H1 (cell line): ENCODE results near the gene MGLL. TPM values are rescaled to one million over a fixed set of nuclear protein-coding genes. Genes with fewer than 3 reads are reported as not detected.

Experiments used
- CTCF ChIA-PET: fragments of 300-600 bp; sonication (Branson Sonifier 250); formaldehyde crosslinking; loops from one replicate; lab custom pipeline; 2021; ENCODE audit not compliant: partially characterized antibody; lab: Charles Lee
- POLR2A ChIA-PET: fragments of 300-600 bp; sonication (Branson Sonifier 250); formaldehyde crosslinking; loops from one replicate; lab custom pipeline; 2021; ENCODE audit warnings: inconsistent platforms; ENCODE audit not compliant: partially characterized antibody; lab: Charles Lee
- DNase-seq, 2 experiments: peaks; one replicate each; pipeline versions ENCODE4 v3.0.0 to v3.0.0-alpha.2; 2010 to 2022; ENCODE audit warnings: low spot score in 2 of 2, low read depth in 1 of 2, mixed read lengths in 1 of 2
- FAIRE-seq: peaks from 2 replicates; lab custom pipeline; 2011; peaks lifted over from hg19 to GRCh38; lab: Jason Lieb, UNC
- H2AFZ ChIP-seq: 2 replicates; pipeline ENCODE4 v1.8.1; 2012; ENCODE audit warnings: low read length, inconsistent platforms
- H2AK5ac ChIP-seq: 2 replicates; pipeline ENCODE4 v1.6.1; 2013; ENCODE audit warnings: low read depth, low read length
- H2BK120ac ChIP-seq: replicated peaks from 2 replicates; pipeline ENCODE3; 2013; ENCODE audit warnings: low read depth, low read length, inconsistent platforms
- H2BK12ac ChIP-seq: 2 replicates; pipeline ENCODE4 v1.6.1; 2013; ENCODE audit warnings: low read depth, low read length
- H2BK15ac ChIP-seq: 2 replicates; pipeline ENCODE4 v1.6.1; 2013; ENCODE audit warnings: low read length
- H2BK20ac ChIP-seq: 2 replicates; pipeline ENCODE4 v1.6.1; 2013; ENCODE audit warnings: low read length
- H2BK5ac ChIP-seq: 2 replicates; pipeline ENCODE4 v1.6.1; 2013; ENCODE audit warnings: low read depth, low read length
- H3K14ac ChIP-seq: 2 replicates; pipeline ENCODE4 v1.6.1; 2013; ENCODE audit warnings: inconsistent platforms; ENCODE audit not compliant: insufficient read length
- H3K18ac ChIP-seq: 2 replicates; pipeline ENCODE4 v1.6.1; 2013; ENCODE audit warnings: low read length; ENCODE audit errors: extremely low read depth
- H3K23ac ChIP-seq: 2 replicates; pipeline ENCODE4 v1.6.1; 2013; ENCODE audit warnings: inconsistent platforms; ENCODE audit not compliant: insufficient read length
- H3K23me2 ChIP-seq: 2 replicates; pipeline ENCODE4 v1.6.1; 2013; ENCODE audit warnings: low read depth, low read length
- H3K27ac ChIP-seq: 2 replicates; pipeline ENCODE4 v1.6.1; 2011; ENCODE audit warnings: low read depth, low read length, inconsistent platforms
- H3K27me3 ChIP-seq, 4 experiments: replicated peaks in 1 of 4; 1 replicate in 1 of 4; 2 replicates in 3 of 4; pipeline versions ENCODE4 v1.6.1 to v1.8.1; 2011 to 2013; ENCODE audit warnings: low read length in 3 of 4, mild to moderate bottlenecking in 3 of 4, inconsistent platforms in 2 of 4, mixed read lengths in 2 of 4, moderate library complexity in 1 of 4; ENCODE audit not compliant: control insufficient read depth in 3 of 4, insufficient read depth in 3 of 4; ENCODE audit errors: extremely low read depth in 1 of 4
- H3K36me3 ChIP-seq, 4 experiments: 2 replicates each; pipeline versions ENCODE4 v1.6.1 to v1.8.1; 2011 to 2013; ENCODE audit warnings: mild to moderate bottlenecking in 4 of 4, low read length in 3 of 4, moderate library complexity in 2 of 4, control low read depth in 1 of 4, inconsistent platforms in 1 of 4; ENCODE audit not compliant: insufficient read depth in 4 of 4, control insufficient read depth in 2 of 4
- H3K4ac ChIP-seq: replicated peaks from 2 replicates; pipeline ENCODE3; 2013; ENCODE audit warnings: low read length, low read depth, mixed read lengths, inconsistent platforms; ENCODE audit not compliant: insufficient read length
- H3K4me1 ChIP-seq, 4 experiments: replicated peaks in 1 of 4; 1 replicate in 1 of 4; 2 replicates in 3 of 4; pipeline versions ENCODE4 v1.6.1 to v1.8.1; 2011 to 2013; ENCODE audit warnings: low read length in 3 of 4, inconsistent platforms in 2 of 4, mixed read lengths in 1 of 4; ENCODE audit not compliant: insufficient read depth in 4 of 4, control insufficient read depth in 3 of 4
- H3K4me2 ChIP-seq, 2 experiments: 2 replicates each; pipeline versions ENCODE4 v1.6.1 to v1.8.1; 2011 to 2013; ENCODE audit warnings: low read depth in 2 of 2, low read length in 2 of 2, control low read depth in 1 of 2, inconsistent platforms in 1 of 2, mild to moderate bottlenecking in 1 of 2; ENCODE audit not compliant: insufficient read depth in 1 of 2
- H3K4me3 ChIP-seq, 4 experiments: fragments of 200-600, 300-600 bp in 1 of 4; sonication (generic), shearing (Covaris generic), sonication (Bioruptor Twin) in 1 of 4; 2 replicates each; pipeline versions ENCODE4 v1.5.1 to v1.8.1; 2011 to 2016; ENCODE audit warnings: low read length in 4 of 4, low read depth in 3 of 4, control low read depth in 2 of 4, inconsistent platforms in 2 of 4, mild to moderate bottlenecking in 2 of 4, mixed read lengths in 1 of 4, moderate library complexity in 1 of 4; ENCODE audit not compliant: insufficient read depth in 2 of 4; ENCODE audit errors: extremely low read depth in 1 of 4
- H3K56ac ChIP-seq: replicated peaks from 2 replicates; pipeline ENCODE3; 2013; ENCODE audit warnings: low read depth, mild to moderate bottlenecking, mixed read lengths, low read length, inconsistent platforms; ENCODE audit not compliant: insufficient read length
- H3K79me1 ChIP-seq: 2 replicates; pipeline ENCODE4 v1.6.1; 2013; ENCODE audit warnings: low read depth, low read length, control low read depth
- H3K79me2 ChIP-seq, 2 experiments: 2 replicates each; pipeline versions ENCODE4 v1.6.1 to v1.8.1; 2012 to 2013; ENCODE audit warnings: low read length in 2 of 2, mild to moderate bottlenecking in 2 of 2, inconsistent platforms in 1 of 2; ENCODE audit not compliant: insufficient read depth in 2 of 2, control insufficient read depth in 1 of 2
- H3K9ac ChIP-seq, 4 experiments: replicated peaks in 1 of 4; 1 replicate in 1 of 4; 2 replicates in 3 of 4; pipeline versions ENCODE4 v1.6.1 to v1.8.1; 2011 to 2013; ENCODE audit warnings: low read depth in 3 of 4, low read length in 3 of 4, control low read depth in 2 of 4, mild to moderate bottlenecking in 2 of 4, moderate library complexity in 2 of 4, inconsistent platforms in 1 of 4; ENCODE audit errors: extremely low read depth in 1 of 4
- H3K9me3 ChIP-seq, 2 experiments: 2 replicates each; pipeline versions ENCODE4 v1.6.1 to v1.8.1; 2012 to 2013; ENCODE audit warnings: mild to moderate bottlenecking in 2 of 2, moderate library complexity in 2 of 2, control low read depth in 1 of 2, inconsistent platforms in 1 of 2, low read depth in 1 of 2, low read length in 1 of 2, mixed read lengths in 1 of 2; ENCODE audit not compliant: insufficient read depth in 2 of 2
- H4K20me1 ChIP-seq, 2 experiments: replicated peaks in 1 of 2; 2 replicates each; pipeline versions ENCODE3 to v1.8.1; 2011 to 2013; ENCODE audit warnings: inconsistent platforms in 2 of 2, low read length in 2 of 2, mild to moderate bottlenecking in 1 of 2; ENCODE audit not compliant: insufficient read depth in 2 of 2, control insufficient read depth in 1 of 2
- H4K5ac ChIP-seq: 2 replicates; pipeline ENCODE4 v1.6.1; 2013; ENCODE audit warnings: low read length, low read depth, mixed read lengths, inconsistent platforms; ENCODE audit not compliant: insufficient read length
- H4K8ac ChIP-seq: 2 replicates; pipeline ENCODE4 v1.8.0; 2013; ENCODE audit warnings: mild to moderate bottlenecking, moderate library complexity, low read length, inconsistent platforms; ENCODE audit not compliant: insufficient read depth; ENCODE audit errors: extremely low read depth
- H4K91ac ChIP-seq: replicated peaks from 2 replicates; pipeline ENCODE3; 2013; ENCODE audit warnings: low read length, mixed read lengths, inconsistent platforms; ENCODE audit not compliant: insufficient read length
- CTBP2 ChIP-seq: IDR thresholded peaks from 2 replicates; pipeline ENCODE4 v1.7.0; 2011; ENCODE audit warnings: borderline replicate concordance, mild to moderate bottlenecking, moderate library complexity, mixed read lengths, low read length; ENCODE audit not compliant: insufficient read depth, insufficient read length
- EZH2 ChIP-seq: fragments of 200-600 bp; sonication (generic); IDR thresholded peaks from 2 replicates; pipeline ENCODE4 v1.7.1; 2012; ENCODE audit warnings: low read depth, mild to moderate bottlenecking, moderate library complexity, low read length, inconsistent platforms; ENCODE audit not compliant: severe bottlenecking
- POLR2A ChIP-seq, 2 experiments: IDR thresholded peaks; 1 replicate in 1 of 2; 2 replicates in 1 of 2; pipeline ENCODE4 v1.6.1; 2011; ENCODE audit warnings: low read depth in 2 of 2, low read length in 2 of 2, mild to moderate bottlenecking in 2 of 2; ENCODE audit errors: control extremely low read depth in 1 of 2
- SIRT6 ChIP-seq: IDR thresholded peaks from one replicate; pipeline ENCODE4 v1.7.1; 2012; ENCODE audit warnings: low read length, inconsistent platforms
- TBP ChIP-seq: IDR thresholded peaks from 2 replicates; pipeline ENCODE4 v1.6.1; 2011; ENCODE audit warnings: low read depth, low read length, improper control_type of control experiment
- WGBS, 2 experiments: shearing (Covaris generic) in 1 of 2; methylation state at CpG; one replicate each; pipeline versions ENCODE4 v1.1.6 to v1.1.7; 2013 to 2015; ENCODE audit warnings: low lambda C conversion rate in 2 of 2, mixed read lengths in 2 of 2, inconsistent platforms in 1 of 2, low coverage in 1 of 2, missing lambda C conversion rate in 1 of 2; ENCODE audit not compliant: insufficient replicate concordance in 2 of 2, insufficient coverage in 1 of 2, insufficient read length in 1 of 2; ENCODE audit errors: extremely low coverage in 1 of 2, missing lambda C conversion rate in 1 of 2; 5-methylcytosine and 5-hydroxymethylcytosine counted together
- polyA plus RNA-seq, 7 experiments: library from polyadenylated mRNA; depleted of rRNA in 3 of 7; stranded (reverse) in 5 of 7; unstranded in 2 of 7; fragments of >200 nt in 5 of 7; fragments of 200-250 nt in 2 of 7; gene quantifications; 1 replicate in 5 of 7; 2 replicates in 1 of 7; 4 replicates in 1 of 7; pipeline versions ENCODE4 v1.2.1 to v1.2.3, GENCODE V29; 2011 to 2013; ENCODE audit warnings: missing spikeins in 2 of 7, mixed read lengths in 2 of 7
- total RNA-seq: library from RNA; stranded (reverse); fragmentation: NEBNext Ultra II Directional; extraction: Animal tissue kit (Norgen Biotek cat#: 25700); gene quantifications from 2 replicates; pipeline ENCODE4 v1.2.1, GENCODE V29; 2021
- TF ChIP-seq, protein P1 (sequence below): IDR thresholded peaks from 2 replicates; pipeline ENCODE4 v1.6.1; 2012; ENCODE audit warnings: low read length, inconsistent platforms

Gene MGLL
- total and polyA plus RNA-seq, 2 of the 8 experiments (the other 6 are each of a cell fraction or from before 2014, with no cell fraction given), result 0.05 to 0.34 TPM

DNA sequence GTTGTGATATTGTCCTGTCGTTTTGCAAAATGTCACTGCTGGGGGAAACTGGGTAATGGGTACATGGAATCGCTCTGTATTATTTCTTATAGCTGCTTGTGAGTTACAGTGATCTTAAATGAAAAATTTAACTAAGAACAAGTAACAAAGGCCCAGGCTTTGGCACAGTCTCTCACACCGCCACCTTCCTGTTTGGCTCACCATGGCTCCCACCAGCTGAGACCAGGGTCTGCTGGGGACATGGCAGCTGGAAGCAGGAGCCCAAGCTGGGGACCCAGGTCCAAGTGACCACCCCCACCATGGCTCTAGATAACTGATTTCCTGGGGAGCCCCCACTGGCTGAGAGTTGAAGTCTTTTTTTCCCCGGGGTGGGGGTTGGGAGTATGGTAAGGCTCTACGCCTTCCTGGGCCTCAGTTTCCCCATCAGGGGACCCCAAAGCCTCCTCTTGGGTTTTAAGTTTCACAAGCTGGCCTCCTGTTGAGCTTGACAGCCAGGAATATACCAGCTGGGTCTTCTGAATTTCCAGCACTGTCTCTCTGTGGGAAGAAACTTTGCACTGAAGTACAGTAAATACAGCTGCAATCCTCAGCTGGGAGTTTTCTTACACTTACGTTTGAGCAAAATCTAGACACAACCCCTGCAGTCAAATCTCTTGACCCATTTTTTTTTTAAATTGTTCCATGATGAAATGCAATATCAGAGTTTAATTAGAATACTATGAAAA lies 123.5 kb downstream of the MGLL start:
- Histone ChIP-seq H3K18ac (no peak overlapping the region; the same call in 1 of the 2 replicates), H2BK20ac (no peak overlapping the region), H3K79me1 (no peaks in the 10 kb centered on the region; the same call in 1 of the 2 replicates), H2BK5ac (no peak overlapping the region), H3K9me3 (no peaks in the 10 kb centered on the region), H3K23me2 (no peaks in the 10 kb centered on the region), H3K79me2 (no peaks in the 10 kb centered on the region), H3K9ac (no peak overlapping the region), H2AK5ac (no peak overlapping the region), H2AFZ (no peak overlapping the region), H4K20me1 (no peaks in the 10 kb centered on the region), H3K14ac (no peak overlapping the region), H3K4me1 (peaks cover 0 to 3% (median under 1%) of the 10 kb centered on the region in 4 experiments; a peak in 2 of 7 replicates), H3K4me3 (no peak overlapping the region), H4K8ac (no peak overlapping the region), H2BK120ac (no peak overlapping the region), H3K23ac (no peak overlapping the region), H4K91ac (no peak overlapping the region), H2BK15ac (no peak overlapping the region), H3K27me3 (no peaks in the 10 kb centered on the region), H3K56ac (no peak overlapping the region), H3K4ac (no peak overlapping the region), H3K4me2 (no peak overlapping the region), H4K5ac (no peak overlapping the region), H2BK12ac (no peak overlapping the region), H3K36me3 (no peaks in the 10 kb centered on the region), H3K27ac (no peak overlapping the region)
- ChIA-PET CTCF (interaction anchor here (0.6 to 12.8 kb wide), 12 partner anchors 9 to 599 kb away, joined by 3 to 105 read pairs (median 6); no protein-coding TSS in a partner anchor), POLR2A (no interaction called here)
- 94% methylated on average over 6 of the region's 6 CpGs; no CpG with 5 or more reads in 1 of the 2 experiments for WGBS, 2 experiments
- FAIRE-seq, result no peak
- DNase-seq, result no peak
- TF ChIP-seq CTBP2 (no peak), EZH2 (no peak), POLR2A (IDR thresholded peaks at IDR 0.05; ENCODE audit: control extremely low read depth in 1 of 2, low read depth in 2 of 2, low read length in 2 of 2) (no peak), SIRT6 (no peak), TBP (no peak)
- TF ChIP-seq, protein P1, sequence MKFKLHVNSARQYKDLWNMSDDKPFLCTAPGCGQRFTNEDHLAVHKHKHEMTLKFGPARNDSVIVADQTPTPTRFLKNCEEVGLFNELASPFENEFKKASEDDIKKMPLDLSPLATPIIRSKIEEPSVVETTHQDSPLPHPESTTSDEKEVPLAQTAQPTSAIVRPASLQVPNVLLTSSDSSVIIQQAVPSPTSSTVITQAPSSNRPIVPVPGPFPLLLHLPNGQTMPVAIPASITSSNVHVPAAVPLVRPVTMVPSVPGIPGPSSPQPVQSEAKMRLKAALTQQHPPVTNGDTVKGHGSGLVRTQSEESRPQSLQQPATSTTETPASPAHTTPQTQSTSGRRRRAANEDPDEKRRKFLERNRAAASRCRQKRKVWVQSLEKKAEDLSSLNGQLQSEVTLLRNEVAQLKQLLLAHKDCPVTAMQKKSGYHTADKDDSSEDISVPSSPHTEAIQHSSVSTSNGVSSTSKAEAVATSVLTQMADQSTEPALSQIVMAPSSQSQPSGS, result no peak
